HepG2 (cell line): ENCODE measurements around the gene DCDC1. TPM values are rescaled to one million over a fixed set of nuclear protein-coding genes. Genes with fewer than 3 reads are reported as not detected.

Experiments
- ATAC-seq: fragments of 200-7000 bp; cut with Tn5 transposase; 3 replicates; pipeline ENCODE4 v1.9.1; 2020; ENCODE audit warnings: mild to moderate bottlenecking, moderate library complexity
- BruUV-seq: library from RNA; stranded (reverse); fragments of 400-500 nt; replicated peaks from 2 replicates; lab custom pipeline; 2021; lab: Mats Ljungman, UMichigan
- CTCF ChIA-PET: fragments of 300-600 bp; formaldehyde crosslinking; extraction: SDS; loops from one replicate; lab custom pipeline; 2021; ENCODE audit warnings: low total read pairs, inconsistent platforms, low intra/inter-chr PET ratio; lab: Yijun Ruan, JAX
- POLR2A ChIA-PET: fragments of 350-600 bp; sonication (Branson Sonifier 250); formaldehyde crosslinking; loops from one replicate; lab custom pipeline; 2020; ENCODE audit warnings: antibody characterized with exemption, inconsistent platforms; lab: Yijun Ruan, JAX
- DNase-seq: peaks from one replicate; pipeline ENCODE4 v3.0.0-alpha.2; 2015; ENCODE audit warnings: low spot score
- FAIRE-seq: peaks from 3 replicates; lab custom pipeline; 2011; peaks lifted over from hg19 to GRCh38; lab: Jason Lieb, UNC
- H2AFZ ChIP-seq: one replicate; pipeline ENCODE4 v1.6.1; 2011; ENCODE audit warnings: low read length, inconsistent platforms
- H3K27ac ChIP-seq: fragments of 300-600 bp; 3 replicates; pipeline ENCODE4 v1.8.0; 2011; ENCODE audit warnings: mixed run types, mild to moderate bottlenecking, mixed read lengths, low read length, inconsistent platforms; ENCODE audit not compliant: insufficient read depth; ENCODE audit errors: extremely low read length
- H3K27me3 ChIP-seq, 2 experiments: fragments of 200-600 bp in 1 of 2; 2 replicates in 1 of 2; 3 replicates in 1 of 2; pipeline versions ENCODE4 v1.6.0 to v1.8.0; 2011; ENCODE audit warnings: low read length in 2 of 2, mild to moderate bottlenecking in 2 of 2, moderate library complexity in 2 of 2, inconsistent platforms in 1 of 2; ENCODE audit not compliant: insufficient read depth in 2 of 2, control insufficient read depth in 1 of 2
- H3K36me3 ChIP-seq, 2 experiments: fragments of 200-600 bp in 1 of 2; replicated peaks in 1 of 2; 2 replicates in 1 of 2; 3 replicates in 1 of 2; pipeline versions ENCODE4 v1.5.1 to v1.8.0; 2011; ENCODE audit warnings: low read length in 2 of 2, inconsistent platforms in 1 of 2; ENCODE audit not compliant: insufficient read depth in 2 of 2, control insufficient read depth in 1 of 2
- H3K4me1 ChIP-seq: 2 replicates; pipeline ENCODE4 v1.5.1; 2012; ENCODE audit warnings: low read length, inconsistent platforms; ENCODE audit not compliant: insufficient read depth
- H3K4me2 ChIP-seq: 2 replicates; pipeline ENCODE4 v1.6.0; 2011; ENCODE audit warnings: low read depth, low read length, inconsistent platforms
- H3K4me3 ChIP-seq, 3 experiments: fragments of 200-600 bp in 1 of 3; sonication (generic), shearing (Covaris generic) in 1 of 3; replicated peaks in 1 of 3; 2 replicates each; pipeline ENCODE4 v1.5.1; 2011 to 2016; ENCODE audit warnings: low read length in 3 of 3, inconsistent platforms in 2 of 3, low read depth in 2 of 3, mild to moderate bottlenecking in 2 of 3, control low read depth in 1 of 3, mixed read lengths in 1 of 3; ENCODE audit not compliant: insufficient read depth in 1 of 3
- H3K79me2 ChIP-seq: one replicate; pipeline ENCODE4 v1.6.1; 2011; ENCODE audit warnings: low read length, inconsistent platforms; ENCODE audit not compliant: insufficient read depth
- H3K9ac ChIP-seq: 2 replicates; pipeline ENCODE4 v1.6.0; 2011; ENCODE audit warnings: mild to moderate bottlenecking, low read depth, low read length, inconsistent platforms; ENCODE audit not compliant: insufficient read depth
- H3K9me3 ChIP-seq: 2 replicates; pipeline ENCODE4 v1.5.1; 2012; ENCODE audit warnings: mild to moderate bottlenecking, low read length
- H4K20me1 ChIP-seq: 2 replicates; pipeline ENCODE4 v1.6.0; 2011; ENCODE audit warnings: inconsistent platforms, mild to moderate bottlenecking, low read length, moderate library complexity; ENCODE audit not compliant: insufficient read depth
- ZSCAN9 ChIP-seq: IDR thresholded peaks from 2 replicates; pipeline ENCODE4 v1.6.1; 2016; ENCODE audit warnings: borderline replicate concordance
- WGBS: methylation state at CpG from one replicate; pipeline ENCODE4 v1.1.6; 2017; ENCODE audit warnings: low lambda C conversion rate; 5-methylcytosine and 5-hydroxymethylcytosine counted together
- in situ Hi-C: cut with HindIII; loops from 2 replicates; pipeline ENCODE4 v1.10.0; 2017; ENCODE audit warnings: low pct_unique_long_range_greater_than_20kb; ENCODE audit not compliant: extremely low pct_ligation_motif_present
- intact Hi-C: fragments of 100-400 bp; cut with micrococcal nuclease; formaldehyde crosslinking; loops from one replicate; pipeline ENCODE4 v1.10.0; 2022; ENCODE audit not compliant: unreplicated experiment
- polyA plus RNA-seq, 8 experiments: library from polyadenylated mRNA; depleted of rRNA in 3 of 8; stranded (reverse) in 7 of 8; unstranded in 1 of 8; fragments of >200 nt; fragmentation: Illumina TruSeq in 4 of 8; extraction: Trizol in 4 of 8; gene quantifications; 2 replicates each; pipeline versions ENCODE4 v1.2.1 to v1.2.3, GENCODE V29; 2011 to 2016; ENCODE audit warnings: low read depth in 4 of 8, missing spikeins in 1 of 8, mixed read lengths in 1 of 8; ENCODE audit not compliant: insufficient read depth in 1 of 8
- total RNA-seq, 5 experiments: library from RNA; depleted of rRNA; stranded (reverse); fragments of >200 nt; fragmentation: Illumina TruSeq; extraction: Trizol; gene quantifications; 2 replicates each; pipeline ENCODE4 v1.2.3, GENCODE V29; 2016; ENCODE audit warnings: low read depth in 1 of 5
- TF ChIP-seq, protein P1 (sequence below): sonication (generic); formaldehyde crosslinking; IDR thresholded peaks from 2 replicates; pipeline ENCODE4 v1.4.0; 2020; ENCODE audit warnings: mild to moderate bottlenecking, missing genetic modification reagents, borderline replicate concordance

Gene DCDC1
- total and polyA plus RNA-seq, 2 of the 13 experiments (the other 11 are each of a cell fraction or from before 2014, with no cell fraction given), result 0.12 to 0.27 TPM

DNA sequence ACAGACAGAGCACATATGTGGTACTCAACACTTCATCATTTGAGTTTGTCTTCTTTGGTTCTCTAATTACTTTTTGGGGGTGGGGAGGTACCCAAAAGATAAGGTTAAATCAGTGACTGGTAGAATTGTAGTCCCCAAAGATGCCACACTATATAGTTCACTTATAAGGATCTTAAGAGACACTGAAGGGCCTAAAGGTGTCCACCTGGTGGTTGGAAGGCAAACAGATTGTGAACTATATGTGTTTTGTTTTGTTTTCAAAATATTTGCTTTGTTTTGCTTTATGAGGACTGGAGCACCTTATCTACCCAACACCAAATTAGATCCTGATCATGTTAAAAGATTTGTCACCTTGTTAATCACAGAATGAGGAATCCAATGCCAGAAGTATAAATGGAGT lies 136.1 kb downstream of the DCDC1 start (continued):
- TF ChIP-seq, protein P1, sequence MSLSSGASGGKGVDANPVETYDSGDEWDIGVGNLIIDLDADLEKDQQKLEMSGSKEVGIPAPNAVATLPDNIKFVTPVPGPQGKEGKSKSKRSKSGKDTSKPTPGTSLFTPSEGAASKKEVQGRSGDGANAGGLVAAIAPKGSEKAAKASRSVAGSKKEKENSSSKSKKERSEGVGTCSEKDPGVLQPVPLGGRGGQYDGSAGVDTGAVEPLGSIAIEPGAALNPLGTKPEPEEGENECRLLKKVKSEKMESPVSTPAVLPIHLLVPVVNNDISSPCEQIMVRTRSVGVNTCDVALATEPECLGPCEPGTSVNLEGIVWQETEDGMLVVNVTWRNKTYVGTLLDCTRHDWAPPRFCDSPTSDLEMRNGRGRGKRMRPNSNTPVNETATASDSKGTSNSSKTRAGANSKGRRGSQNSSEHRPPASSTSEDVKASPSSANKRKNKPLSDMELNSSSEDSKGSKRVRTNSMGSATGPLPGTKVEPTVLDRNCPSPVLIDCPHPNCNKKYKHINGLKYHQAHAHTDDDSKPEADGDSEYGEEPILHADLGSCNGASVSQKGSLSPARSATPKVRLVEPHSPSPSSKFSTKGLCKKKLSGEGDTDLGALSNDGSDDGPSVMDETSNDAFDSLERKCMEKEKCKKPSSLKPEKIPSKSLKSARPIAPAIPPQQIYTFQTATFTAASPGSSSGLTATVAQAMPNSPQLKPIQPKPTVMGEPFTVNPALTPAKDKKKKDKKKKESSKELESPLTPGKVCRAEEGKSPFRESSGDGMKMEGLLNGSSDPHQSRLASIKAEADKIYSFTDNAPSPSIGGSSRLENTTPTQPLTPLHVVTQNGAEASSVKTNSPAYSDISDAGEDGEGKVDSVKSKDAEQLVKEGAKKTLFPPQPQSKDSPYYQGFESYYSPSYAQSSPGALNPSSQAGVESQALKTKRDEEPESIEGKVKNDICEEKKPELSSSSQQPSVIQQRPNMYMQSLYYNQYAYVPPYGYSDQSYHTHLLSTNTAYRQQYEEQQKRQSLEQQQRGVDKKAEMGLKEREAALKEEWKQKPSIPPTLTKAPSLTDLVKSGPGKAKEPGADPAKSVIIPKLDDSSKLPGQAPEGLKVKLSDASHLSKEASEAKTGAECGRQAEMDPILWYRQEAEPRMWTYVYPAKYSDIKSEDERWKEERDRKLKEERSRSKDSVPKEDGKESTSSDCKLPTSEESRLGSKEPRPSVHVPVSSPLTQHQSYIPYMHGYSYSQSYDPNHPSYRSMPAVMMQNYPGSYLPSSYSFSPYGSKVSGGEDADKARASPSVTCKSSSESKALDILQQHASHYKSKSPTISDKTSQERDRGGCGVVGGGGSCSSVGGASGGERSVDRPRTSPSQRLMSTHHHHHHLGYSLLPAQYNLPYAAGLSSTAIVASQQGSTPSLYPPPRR, result no peak

GRCh38 chr11:31231601-31232000 lies 137.9 kb downstream of the DCDC1 start:
- Histone ChIP-seq H3K4me2 (no peak overlapping the region), H3K27ac (no peak overlapping the region), H4K20me1 (no peaks in the 10 kb centered on the region), H3K36me3 (no peaks in the 10 kb centered on the region), H3K79me2 (no peaks in the 10 kb centered on the region), H3K4me1 (no peaks in the 10 kb centered on the region), H2AFZ (no peak overlapping the region), H3K9me3 (no peaks in the 10 kb centered on the region), H3K4me3 (no peak overlapping the region), H3K27me3 (no peaks in the 10 kb centered on the region), H3K9ac (no peak overlapping the region)
- ChIA-PET POLR2A (no interaction called here), CTCF (no interaction called here)
- in situ Hi-C loops, result loop anchor here (5.0 to 25.0 kb wide), 3 partner anchors 124 to 931 kb away; no protein-coding TSS in a partner anchor
- FAIRE-seq (no peak), ATAC-seq (no peak), DNase-seq (no peak)
- intact Hi-C loops, result no loop called here
- WGBS, result 0% methylated on average over 1 of the region's 1 CpG
- no TSS peak for BruUV-seq
- no peak for TF ChIP-seq ZSCAN9 (CRISPR knock-in tag)
